Keratinocyte (primary cell): Measurements from ENCODE around the gene SETD4.

Source experiments
- CTCF ChIP-seq, 3 experiments: IDR thresholded peaks in 1 of 3; conservative IDR thresholded peaks in 1 of 3; optimal IDR thresholded peaks in 1 of 3; 2 replicates in 2 of 3; 3 replicates in 1 of 3; pipeline versions ENCODE3 to v1.5.1; 2011; ENCODE audit warnings: low read length in 3 of 3, mild to moderate bottlenecking in 3 of 3, moderate library complexity in 2 of 3, control low read depth in 1 of 3, inconsistent platforms in 1 of 3; ENCODE audit not compliant: insufficient read depth in 2 of 3; ENCODE audit errors: extremely low read depth in 1 of 3
- EZH2 ChIP-seq: IDR thresholded peaks from one replicate; pipeline ENCODE4 v1.6.1; 2012; ENCODE audit warnings: inconsistent platforms, mild to moderate bottlenecking, low read length, moderate library complexity

DNA sequence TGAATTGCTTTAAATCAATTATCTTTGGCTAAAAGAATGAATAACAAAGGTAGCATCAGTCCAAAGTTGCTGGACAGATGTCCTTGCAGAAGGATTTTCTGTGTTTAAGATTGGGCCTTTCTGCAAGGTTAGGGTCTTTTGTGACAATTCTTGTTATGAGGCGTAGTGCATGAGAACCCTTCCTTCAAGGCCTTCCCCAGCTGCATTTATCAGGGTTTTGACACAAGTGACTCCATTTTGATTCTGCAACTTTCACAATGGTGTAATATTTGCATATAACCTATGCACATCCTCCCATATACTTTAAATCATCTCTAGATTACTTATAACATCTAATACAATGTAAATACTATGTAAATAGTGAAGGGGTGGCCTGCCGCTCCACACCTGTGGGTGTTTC, 1.1 kb upstream of the SETD4 start:
- TF ChIP-seq CTCF (optimal IDR thresholded peaks at IDR 0.05 in 1 of 3, IDR thresholded peaks at IDR 0.05 in 1 of 3, conservative IDR thresholded peaks at IDR 0.05 in 1 of 3; ENCODE audit: extremely low read depth in 1 of 3, insufficient read depth in 2 of 3, low read length in 3 of 3): no peak
- TF ChIP-seq EZH2: no peak
